H1 (cell line): Measurements from ENCODE around the gene ALK. TPM values are rescaled to one million over a fixed set of nuclear protein-coding genes. Genes with fewer than 3 reads are reported as not detected.

Source experiments
- CHD7 ChIP-seq: fragments of 300-600 bp; sonication (generic); IDR thresholded peaks from 2 replicates; pipeline ENCODE4 v1.7.1; 2012; ENCODE audit warnings: low read length, moderate library complexity, mild to moderate bottlenecking, inconsistent platforms; ENCODE audit not compliant: insufficient replicate concordance
- ZNF274 ChIP-seq: IDR thresholded peaks from 2 replicates; pipeline ENCODE4 v1.7.0; 2012; ENCODE audit warnings: low read length, borderline replicate concordance; ENCODE audit errors: extremely low read depth
- polyA plus RNA-seq, 7 experiments: library from polyadenylated mRNA; depleted of rRNA in 3 of 7; stranded (reverse) in 5 of 7; unstranded in 2 of 7; fragments of >200 nt in 5 of 7; fragments of 200-250 nt in 2 of 7; gene quantifications; 1 replicate in 5 of 7; 2 replicates in 1 of 7; 4 replicates in 1 of 7; pipeline versions ENCODE4 v1.2.1 to v1.2.3, GENCODE V29; 2011 to 2013; ENCODE audit warnings: missing spikeins in 2 of 7, mixed read lengths in 2 of 7
- total RNA-seq: library from RNA; stranded (reverse); fragmentation: NEBNext Ultra II Directional; extraction: Animal tissue kit (Norgen Biotek cat#: 25700); gene quantifications from 2 replicates; pipeline ENCODE4 v1.2.1, GENCODE V29; 2021

Gene ALK
- total and polyA plus RNA-seq, 2 of the 8 experiments (the other 6 are each of a cell fraction or from before 2014, with no cell fraction given) = 0.02 to 0.09 TPM

DNA sequence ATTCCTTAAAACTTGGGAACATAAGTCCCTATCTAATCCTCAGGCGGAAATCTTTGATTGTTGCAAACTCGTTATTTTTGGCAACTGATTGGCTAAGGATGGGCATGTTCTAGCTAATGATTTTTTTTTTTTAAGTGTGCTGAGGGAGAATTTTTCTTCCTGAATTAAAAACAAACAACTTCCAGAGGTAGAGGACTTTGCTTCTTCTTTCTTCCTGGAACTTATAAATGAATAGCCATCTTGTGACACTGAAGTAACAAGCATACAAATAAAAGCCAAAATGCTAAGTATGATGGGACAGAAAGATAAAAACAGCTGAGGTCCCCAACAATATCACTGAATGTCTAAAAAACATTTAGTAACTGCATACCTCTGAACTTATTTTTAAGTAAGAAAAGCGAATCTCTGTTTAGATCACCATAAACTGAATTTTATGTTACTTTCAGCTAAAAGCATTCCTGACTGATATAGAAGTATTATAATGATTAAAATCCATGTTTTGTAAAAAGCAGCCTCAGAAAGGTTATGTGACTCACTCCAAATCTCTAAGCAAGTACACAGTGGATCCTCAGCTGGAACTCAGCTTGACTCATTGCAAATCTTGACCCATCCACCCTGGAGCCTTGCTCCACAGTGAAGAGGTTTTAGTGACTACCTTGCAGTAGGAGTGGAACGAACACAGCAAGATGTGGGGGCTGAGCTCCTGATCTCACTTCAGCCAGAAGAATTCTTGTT is 461.8 kb downstream of the ALK start (continued):
- TF ChIP-seq CHD7 = no peak
- TF ChIP-seq ZNF274 = no peak
